ENCODE measurements around the gene CADM1.

- TF ChIP-seq CTCF (IDR thresholded peaks at IDR 0.05) (no peak), EP300 (IDR thresholded peaks at IDR 0.05) (no peak), POLR2AphosphoS5 (IDR thresholded peaks at IDR 0.05) (no peak)
These were observed 48.0 kb upstream of the CADM1 start for GRCh38 chr11:115552151-115552772.

Data from esophagus muscularis mucosa (tissue), 4 donors.